Fibroblast of the conjunctiva (primary cell): ENCODE data around the gene LPAR3.

ENCODE experiments used
- DNase-seq: peaks from one replicate; pipeline ENCODE4 v3.0.0-alpha.2; 2010; ENCODE audit warnings: low read depth

LPAR3 gene

DNA sequence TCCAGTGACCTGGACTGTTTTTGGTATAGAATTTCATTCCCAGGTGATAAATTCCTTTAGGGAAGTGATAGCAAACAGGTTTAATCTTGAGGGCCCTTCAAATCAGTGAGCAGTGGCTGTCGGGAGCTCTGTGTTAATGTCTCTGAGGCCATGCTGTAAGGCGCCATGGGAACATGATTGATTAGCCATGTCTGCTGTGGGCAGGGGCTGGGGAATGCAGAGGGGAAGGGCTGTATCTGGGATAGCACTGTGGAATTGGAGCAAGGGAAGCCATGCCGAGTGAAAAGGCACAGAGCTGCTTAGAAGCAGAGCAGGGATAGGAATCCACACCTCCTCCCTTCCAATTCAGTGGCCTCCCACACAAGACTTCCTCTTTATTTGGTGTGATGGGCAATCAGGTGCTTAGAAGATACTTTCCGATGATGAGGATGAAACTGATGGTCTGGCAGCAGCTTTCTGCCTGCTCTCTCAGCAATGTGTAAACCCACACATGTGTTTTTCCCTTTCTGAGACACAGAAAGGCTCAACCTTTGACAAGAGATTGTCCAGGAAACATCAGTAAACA, 119.0 kb downstream of the LPAR3 start:
- DNase-seq, result no peak

DNA sequence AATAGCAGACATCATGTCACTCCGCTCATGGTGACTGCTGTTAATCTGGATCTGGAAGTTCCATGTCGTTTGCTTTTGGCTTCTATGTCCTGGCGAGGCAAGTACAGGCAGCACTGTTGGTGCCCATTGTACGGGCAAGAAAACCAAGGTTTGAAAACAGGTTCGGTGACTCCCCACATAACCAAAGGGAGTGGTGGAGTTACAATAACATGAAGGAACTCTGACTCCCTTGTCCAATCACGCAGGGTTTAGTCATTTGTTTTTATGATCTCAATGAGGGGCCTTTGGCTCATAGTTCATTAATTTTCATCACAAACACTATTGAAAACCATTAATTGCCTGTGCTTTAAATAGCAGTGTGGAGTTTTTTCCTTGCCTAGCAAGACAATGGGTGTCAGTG, 119.8 kb downstream of the LPAR3 start:
- DNase-seq, result no peak

GRCh38 chr1:84772428-84772943, 120.5 kb downstream of the LPAR3 start:
- peak; percentile 80 for DNase-seq

DNA sequence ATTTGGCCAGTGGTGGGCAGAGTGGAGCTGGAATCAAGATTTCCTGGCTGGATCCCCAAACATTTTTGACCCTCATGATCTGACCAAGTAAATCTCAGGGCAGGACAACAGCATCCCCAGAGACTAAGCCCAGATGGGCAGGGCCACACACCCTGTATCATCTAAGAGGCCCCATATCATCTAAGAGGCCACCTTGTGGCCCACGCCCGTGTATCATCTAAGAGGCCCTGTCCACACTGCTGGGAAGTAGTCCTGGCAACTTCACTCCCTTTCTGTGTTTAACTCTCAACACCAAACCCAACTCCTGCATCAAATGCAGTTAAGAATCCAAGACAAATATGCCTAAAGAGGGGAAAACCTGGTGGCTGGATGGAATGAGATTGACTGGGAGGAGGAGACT, 121.1 kb downstream of the LPAR3 start:
- DNase-seq, result no peak

DNA sequence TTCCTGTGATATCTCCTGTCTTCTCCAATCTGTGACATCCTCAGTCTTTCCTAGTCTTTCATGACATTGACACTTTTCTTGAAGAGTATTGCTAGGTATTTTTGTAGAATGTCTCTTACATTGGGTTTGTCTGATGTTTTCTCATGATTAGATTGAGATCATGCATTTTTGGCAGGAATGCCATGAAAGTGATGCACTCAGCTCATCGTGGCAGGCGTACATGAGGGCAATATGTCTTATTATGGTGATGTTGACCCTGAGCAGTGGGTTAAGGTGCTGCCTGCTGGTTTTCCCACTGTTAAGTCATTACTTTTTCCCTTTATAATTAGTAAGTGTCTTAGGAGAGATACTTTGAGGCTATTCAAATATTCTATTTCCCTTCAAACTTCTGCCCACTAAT, 122.5 kb downstream of the LPAR3 start:
- no peak for DNase-seq

GRCh38 chr1:84769636-84770035, 123.4 kb downstream of the LPAR3 start:
- DNase-seq, result no peak

DNA sequence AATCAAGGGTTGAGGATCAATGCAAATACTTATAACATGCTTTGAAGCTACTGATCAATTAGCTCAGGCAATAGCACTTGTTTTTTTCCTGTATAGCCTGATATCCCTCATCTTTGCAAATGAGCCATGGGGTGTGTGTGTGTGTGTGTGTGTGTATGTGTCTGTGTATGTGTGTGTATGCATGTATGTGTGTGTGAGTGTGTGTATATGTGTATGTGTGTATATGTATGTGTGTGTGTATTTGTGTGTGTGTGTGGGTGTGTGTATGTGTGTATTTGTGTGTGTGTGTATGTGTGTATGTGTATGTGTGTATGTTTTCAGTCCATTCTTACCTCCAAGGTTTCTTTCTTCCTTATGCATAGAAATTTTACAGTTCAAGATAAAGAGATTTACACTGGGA, 124.4 kb downstream of the LPAR3 start:
- DNase-seq, result no peak

DNA sequence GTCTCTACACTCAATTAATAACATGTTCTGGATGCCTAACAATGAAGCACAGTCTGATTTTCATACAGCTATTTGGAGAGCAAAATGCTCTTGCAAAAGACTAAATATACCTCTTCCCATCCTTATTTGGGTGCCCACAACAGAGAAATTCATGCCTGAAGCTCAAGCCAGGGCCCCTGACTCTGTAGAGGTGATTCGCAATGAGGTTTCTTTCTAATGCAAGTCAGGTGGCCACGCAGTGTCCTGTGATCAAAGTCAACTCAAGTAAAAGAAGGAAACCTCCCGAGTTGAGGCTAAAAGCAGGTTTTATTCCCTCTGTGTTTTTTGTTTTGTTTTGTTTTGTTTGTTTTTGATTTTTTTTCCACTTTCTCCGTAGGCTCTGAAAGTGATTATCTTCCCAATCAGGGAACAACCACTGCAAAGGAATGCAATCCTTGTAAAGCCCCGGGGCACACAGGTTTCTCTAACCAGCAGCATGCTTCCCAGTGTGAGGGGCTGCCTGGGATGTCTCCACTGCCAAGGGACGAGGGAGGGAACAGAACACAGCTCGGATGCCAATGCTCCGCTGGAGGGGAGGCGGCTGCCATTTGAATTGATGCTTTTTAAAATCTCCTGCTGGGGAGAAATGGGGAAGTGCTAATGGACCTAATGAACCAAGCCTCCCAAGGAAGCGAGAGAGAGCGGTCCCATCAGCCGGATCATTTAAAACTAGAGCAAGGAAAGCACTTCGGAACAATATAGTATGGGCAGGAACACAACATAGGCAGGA, 128.9 kb downstream of the LPAR3 start:
- DNase-seq, result no peak

GRCh38 chr1:84762664-84763063, 130.3 kb downstream of the LPAR3 start:
- DNase-seq, result no peak
